ENCODE data around the gene PODNL1. TPM values are rescaled to one million over a fixed set of nuclear protein-coding genes. Genes with fewer than 3 reads are reported as not detected.

The PODNL1 gene
- total and polyA plus RNA-seq, 2 of the 13 experiments (the other 11 are each of a cell fraction or from before 2014, with no cell fraction given) = 0.18 TPM; not detected in 1

- WGBS (ENCODE audit: low lambda C conversion rate) = 93% methylated on average over 7 of the region's 8 CpGs
- H3K4me2 ChIP-seq (ENCODE audit: low read depth, low read length) = no peak overlapping the region
- H3K4me3 ChIP-seq (replicated peaks in 1 of 3; ENCODE audit: insufficient read depth in 1 of 3, low read depth in 2 of 3, low read length in 3 of 3) = no peak overlapping the region
- TF ChIP-seq SNRNP70 (IDR thresholded peaks at IDR 0.05; ENCODE audit: low read depth, low read length) (no peak), REL (CRISPR knock-in tag; conservative IDR thresholded peaks at IDR 0.05) (no peak), MED1 (CRISPR knock-in tag; IDR thresholded peaks at IDR 0.05) (no peak), PPARG (CRISPR knock-in tag; conservative IDR thresholded peaks at IDR 0.05) (no peak), U2AF1 (optimal IDR thresholded peaks at IDR 0.05; ENCODE audit: low read depth, low read length) (no peak), SOX13 (IDR thresholded peaks at IDR 0.05) (no peak), SOX13 (CRISPR knock-in tag; conservative IDR thresholded peaks at IDR 0.05 in 1 of 2, IDR thresholded peaks at IDR 0.05 in 1 of 2) (no peak), ZNF382 (CRISPR knock-in tag; IDR thresholded peaks at IDR 0.05; ENCODE audit: borderline replicate concordance) (no peak), KDM2A (CRISPR knock-in tag; IDR thresholded peaks at IDR 0.05; ENCODE audit: borderline replicate concordance, low read depth) (no peak), CEBPB (IDR thresholded peaks at IDR 0.05; ENCODE audit: borderline replicate concordance, low read depth, low read length) (no peak), BORCS8-MEF2B (CRISPR knock-in tag; IDR thresholded peaks at IDR 0.05) (no peak), ZNF468 (CRISPR knock-in tag; IDR thresholded peaks at IDR 0.05) (no peak), RBAK (CRISPR knock-in tag; IDR thresholded peaks at IDR 0.05) (no peak), ZNF414 (CRISPR knock-in tag; IDR thresholded peaks at IDR 0.05) (no peak), NBN (conservative IDR thresholded peaks at IDR 0.05) (no peak)
- no peak overlapping the region for H3K9ac ChIP-seq (ENCODE audit: insufficient read depth, low read depth, low read length)
- no peak for DNase-seq (ENCODE audit: low spot score)
- H3K9me3 ChIP-seq (ENCODE audit: low read length) = no peaks in the 10 kb centered on the region
- H3K27ac ChIP-seq (ENCODE audit: extremely low read length, insufficient read depth, low read length) = no peak overlapping the region
- H3K4me1 ChIP-seq (ENCODE audit: insufficient read depth, low read length) = no peaks in the 10 kb centered on the region
- intact Hi-C loops (cut with micrococcal nuclease; ENCODE audit: unreplicated experiment) (no loop called here), in situ Hi-C loops (cut with HindIII; ENCODE audit: extremely low pct_ligation_motif_present, low pct_unique_long_range_greater_than_20kb) (no loop called here)
- H3K27me3 ChIP-seq (ENCODE audit: control insufficient read depth in 1 of 2, insufficient read depth in 2 of 2, low read length in 2 of 2) = no peaks in the 10 kb centered on the region
- BruUV-seq (replicated peaks) = no TSS peak
- no peak for FAIRE-seq
- no peaks in the 10 kb centered on the region for H3K79me2 ChIP-seq (ENCODE audit: insufficient read depth, low read length)
- peaks cover 8 to 28% of the 10 kb centered on the region in 2 experiments for H3K36me3 ChIP-seq (replicated peaks in 1 of 2; ENCODE audit: control insufficient read depth in 1 of 2, insufficient read depth in 2 of 2, low read length in 2 of 2)
- ChIA-PET CTCF (ENCODE audit: low intra/inter-chr PET ratio, low total read pairs) (no interaction called here), POLR2A (no interaction called here)
- H4K20me1 ChIP-seq (ENCODE audit: insufficient read depth, low read length) = no peaks in the 10 kb centered on the region
- ATAC-seq = no peak
- no peak overlapping the region for H2AFZ ChIP-seq (ENCODE audit: low read length)
Measured at GRCh38 chr19:13926715-13927114, 11.5 kb downstream of the PODNL1 start.
